ENCODE measurements around the gene GDF15.

Gene GDF15

GRCh38 chr19:18420930-18421329 is 35.0 kb downstream of the GDF15 start:
- no peak for DNase-seq

GRCh38 chr19:18421371-18421959 is 35.5 kb downstream of the GDF15 start:
- no peak for DNase-seq

GRCh38 chr19:18422530-18423191 is 36.7 kb downstream of the GDF15 start:
- no peak for DNase-seq

GRCh38 chr19:18423258-18424020 is 37.5 kb downstream of the GDF15 start:
- DNase-seq = no peak

- no peak for DNase-seq
Observed at GRCh38 chr19:18424122-18424889, 38.3 kb downstream of the GDF15 start.

- no peak for DNase-seq
Observed at GRCh38 chr19:18424890-18425514, 39.0 kb downstream of the GDF15 start.

GRCh38 chr19:18425515-18426415 is 39.8 kb downstream of the GDF15 start:
- no peak for DNase-seq

- DNase-seq = no peak
Observed at GRCh38 chr19:18426416-18426767, 40.4 kb downstream of the GDF15 start.

GRCh38 chr19:18427080-18427742 is 41.3 kb downstream of the GDF15 start:
- no peak for DNase-seq

GRCh38 chr19:18427743-18428113 is 41.8 kb downstream of the GDF15 start:
- no peak for DNase-seq

GRCh38 chr19:18428173-18428786 is 42.3 kb downstream of the GDF15 start:
- DNase-seq = no peak

GRCh38 chr19:18428787-18429674 is 43.1 kb downstream of the GDF15 start:
- peak; percentile 50 for DNase-seq

- DNase-seq = no peak
Observed at GRCh38 chr19:18429717-18430416, 43.9 kb downstream of the GDF15 start.

- DNase-seq = no peak
Observed at GRCh38 chr19:18430417-18431144, 44.6 kb downstream of the GDF15 start.

- no peak for DNase-seq
Observed at GRCh38 chr19:18431351-18432197, 45.6 kb downstream of the GDF15 start.

GRCh38 chr19:18432275-18433014 is 46.5 kb downstream of the GDF15 start:
- DNase-seq = no peak
